ES-I3 (cell line): Measurements from ENCODE around the gene CD19.
A peak's percentile ranks its signal among the peaks of the same experiment; 100 is the strongest.
"Not testable (repeated sequence)": the region's sequence is repeated elsewhere in the genome, so short reads cannot be mapped to it uniquely, and the experiment has no call there.

Source experiments
- H3K36me3 ChIP-seq: 2 replicates; pipeline ENCODE4 v1.6.1; 2013; ENCODE audit warnings: mild to moderate bottlenecking, low read length, control low read depth, moderate library complexity; ENCODE audit not compliant: insufficient read depth
- H3K4me1 ChIP-seq: 2 replicates; pipeline ENCODE4 v1.6.1; 2013; ENCODE audit warnings: mild to moderate bottlenecking, control low read depth, low read length; ENCODE audit not compliant: insufficient read depth
- H3K9ac ChIP-seq: 2 replicates; pipeline ENCODE4 v1.6.1; 2013; ENCODE audit warnings: low read depth, mild to moderate bottlenecking, low read length, moderate library complexity
- H3K9me3 ChIP-seq: 2 replicates; pipeline ENCODE4 v1.6.1; 2013; ENCODE audit warnings: mild to moderate bottlenecking, low read length, moderate library complexity; ENCODE audit not compliant: control insufficient read depth, insufficient read depth

Gene CD19

DNA sequence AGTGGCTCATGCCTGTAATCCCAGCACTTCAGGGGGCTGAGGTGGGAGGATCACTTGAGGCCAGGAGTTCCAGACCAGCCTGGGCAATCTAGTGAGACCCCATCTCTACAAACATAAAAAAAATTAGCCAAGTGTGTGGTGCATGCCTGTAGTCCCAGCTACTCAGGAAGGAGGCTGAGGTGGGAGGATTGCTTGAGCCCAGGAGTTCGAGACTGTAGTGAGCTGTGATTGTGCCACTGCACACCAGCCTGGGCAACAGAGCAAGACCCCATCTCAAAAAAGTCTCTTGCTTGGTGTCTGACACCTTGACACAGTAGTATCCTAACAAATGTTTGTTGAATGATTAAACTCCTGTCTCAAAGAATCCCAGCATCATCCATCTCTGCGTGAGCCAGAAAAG lies 37.9 kb downstream of the CD19 start:
- not testable (repeated sequence) for H3K36me3 ChIP-seq, H3K4me1 ChIP-seq, H3K9ac ChIP-seq, H3K9me3 ChIP-seq

- Histone ChIP-seq H3K9ac (peak overlapping the region; percentile 95), H3K4me1 (0 out of 2 replicates have a peak, but pooled peaks cover 3% of the 10 kb centered on the region), H3K36me3 (no peaks in the 10 kb centered on the region), H3K9me3 (no peaks in the 10 kb centered on the region)
Observed at GRCh38 chr16:28974007-28974436, 42.3 kb downstream of the CD19 start.

DNA sequence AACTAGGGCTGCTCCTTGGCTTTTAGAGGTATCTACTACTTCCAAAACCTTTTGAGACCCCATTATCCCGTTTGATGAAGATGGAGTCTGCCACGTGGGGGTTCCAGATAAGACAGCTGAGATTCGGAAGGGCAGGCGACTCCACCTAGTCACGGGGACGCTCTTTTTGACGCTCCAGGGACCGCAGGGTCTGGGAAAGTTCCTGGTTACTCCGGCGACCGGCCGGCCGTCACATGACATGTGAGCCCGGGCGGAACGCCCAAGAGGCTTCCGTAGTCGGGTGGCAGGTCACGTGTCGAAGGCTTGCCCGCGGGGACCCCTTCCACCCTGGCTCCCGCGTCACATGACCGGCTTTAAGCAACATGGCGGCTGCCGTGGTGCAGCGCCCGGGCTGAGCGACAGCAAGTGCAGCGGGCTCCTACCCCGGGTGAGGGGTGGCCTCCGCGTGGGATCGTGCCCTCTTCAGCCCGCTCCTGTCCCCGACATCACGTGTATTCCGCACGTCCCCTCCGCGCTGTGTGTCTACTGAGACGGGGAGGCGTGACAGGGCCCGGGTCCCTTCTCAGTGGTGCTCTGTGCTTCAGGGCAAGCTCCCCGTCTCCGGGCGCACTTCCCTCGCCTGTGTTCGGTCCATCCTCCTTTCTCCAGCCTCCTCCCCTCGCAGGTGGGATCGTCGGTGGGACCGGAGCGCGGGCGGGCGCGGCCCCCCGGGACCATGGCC lies 42.8 kb downstream of the CD19 start, which contains the start of gene SPNS1:
TSS of gene SPNS1 (plus strand) at position 342 of the 721 bp plus-strand sequence. CDS start at position 716, 374 bp downstream.
- Histone ChIP-seq H3K4me1 (0 out of 2 replicates have a peak, but pooled peaks cover 3% of the 10 kb centered on the region), H3K36me3 (no peaks in the 10 kb centered on the region), H3K9ac (peak within 1 kb of the TSS; percentile 95), H3K9me3 (no peaks in the 10 kb centered on the region)

GRCh38 chr16:28975158-28975599 lies 43.4 kb downstream of the CD19 start:
- Histone ChIP-seq H3K9me3 (no peaks in the 10 kb centered on the region), H3K36me3 (no peaks in the 10 kb centered on the region), H3K9ac (peak overlapping the region; percentile 95), H3K4me1 (0 out of 2 replicates have a peak, but pooled peaks cover 3% of the 10 kb centered on the region)

DNA sequence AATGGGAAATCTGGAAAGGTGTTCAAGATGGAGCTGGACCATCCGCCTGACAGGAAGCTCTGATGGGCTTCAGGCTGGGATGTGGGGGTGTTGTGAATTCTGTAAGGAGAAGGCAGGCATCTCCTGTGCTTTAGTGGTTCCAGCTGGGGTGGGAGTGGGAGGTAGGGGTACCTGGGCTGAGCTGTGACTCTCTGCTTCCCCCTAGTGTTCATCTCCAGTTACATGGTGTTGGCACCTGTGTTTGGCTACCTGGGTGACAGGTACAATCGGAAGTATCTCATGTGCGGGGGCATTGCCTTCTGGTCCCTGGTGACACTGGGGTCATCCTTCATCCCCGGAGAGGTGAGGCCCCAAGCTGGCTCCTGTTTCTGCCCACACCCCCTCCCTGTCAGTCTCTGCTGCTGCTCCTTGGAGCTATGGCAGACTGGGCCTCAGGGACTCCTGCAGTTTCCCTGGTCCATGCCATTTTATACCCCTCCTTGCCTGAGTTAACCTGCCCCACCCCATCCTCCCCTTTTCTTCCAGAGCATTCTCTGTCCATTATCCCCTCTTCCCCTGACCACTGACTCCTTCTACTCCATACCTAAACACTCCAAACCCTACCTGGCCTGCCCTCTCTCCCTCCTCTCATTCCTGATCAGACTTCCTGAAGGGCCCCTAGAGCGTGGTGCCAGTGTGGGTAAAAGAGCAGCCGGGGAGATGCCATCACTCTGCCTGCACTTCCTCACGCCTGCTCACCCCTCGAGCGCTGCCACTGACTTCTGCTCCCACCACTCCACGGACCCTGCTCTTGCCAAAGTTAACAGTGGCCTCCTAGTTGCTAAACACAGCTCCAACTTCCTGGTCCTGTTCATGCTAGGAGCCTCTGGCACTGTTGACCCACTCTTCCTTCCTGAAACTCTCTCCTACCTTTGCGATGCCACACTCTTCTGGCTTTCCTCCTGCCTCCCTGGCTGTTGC lies 46.2 kb downstream of the CD19 start:
- Histone ChIP-seq H3K9me3 (peaks cover 6% of the 10 kb centered on the region; the same call in 1 of the 2 replicates), H3K36me3 (no peaks in the 10 kb centered on the region), H3K9ac (no peak overlapping the region), H3K4me1 (0 out of 2 replicates have a peak, but pooled peaks cover 3% of the 10 kb centered on the region)

GRCh38 chr16:28980330-28980729 lies 48.6 kb downstream of the CD19 start:
- not testable (repeated sequence) for H3K9ac ChIP-seq, H3K4me1 ChIP-seq, H3K36me3 ChIP-seq, H3K9me3 ChIP-seq

DNA sequence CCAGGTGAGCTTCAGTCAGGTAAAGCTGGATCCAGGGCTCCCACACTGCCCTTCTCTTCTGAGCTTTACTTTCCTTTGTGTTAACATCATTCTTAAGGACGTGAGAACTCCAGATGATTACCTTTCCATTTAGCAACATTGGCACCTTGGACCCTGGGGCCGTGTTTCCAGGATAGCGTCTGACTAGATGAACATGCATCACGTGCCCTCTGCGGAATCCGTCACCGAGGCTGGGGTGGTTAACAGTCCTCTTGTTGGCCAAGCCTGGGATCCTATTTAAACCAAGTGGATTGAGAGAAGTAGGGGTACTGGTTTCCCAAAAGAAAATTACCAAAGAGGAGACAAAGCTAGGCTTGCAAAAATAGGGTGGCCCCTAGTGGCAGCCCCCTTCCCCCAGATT lies 49.2 kb downstream of the CD19 start:
- H3K9ac ChIP-seq: no peak overlapping the region
- peaks cover 6% of the 10 kb centered on the region; the same call in 1 of the 2 replicates for H3K9me3 ChIP-seq
- no peaks in the 10 kb centered on the region for H3K4me1 ChIP-seq
- H3K36me3 ChIP-seq: no peaks in the 10 kb centered on the region

DNA sequence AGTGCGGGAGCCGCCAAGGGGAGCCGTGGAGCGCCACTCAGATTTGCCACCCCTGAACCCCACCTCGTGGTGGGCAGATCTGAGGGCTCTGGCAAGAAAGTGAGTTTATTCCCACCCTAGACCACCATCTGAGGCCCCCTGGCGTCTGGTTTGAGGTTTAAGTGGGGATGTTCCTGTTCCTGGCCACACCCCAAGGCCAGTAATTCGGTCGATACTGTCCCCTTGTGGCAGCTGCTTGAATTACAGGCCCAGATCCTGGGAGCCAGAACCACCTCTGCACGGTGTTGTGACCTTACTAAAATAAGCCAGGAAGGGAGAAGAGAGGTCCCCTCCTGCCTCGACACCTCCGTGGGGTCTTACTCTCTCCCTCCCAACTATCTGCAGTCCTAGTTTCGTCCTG lies 49.7 kb downstream of the CD19 start:
- Histone ChIP-seq H3K36me3 (no peaks in the 10 kb centered on the region), H3K9me3 (peaks cover 6% of the 10 kb centered on the region; the same call in 1 of the 2 replicates), H3K9ac (no peak overlapping the region), H3K4me1 (no peaks in the 10 kb centered on the region)

DNA sequence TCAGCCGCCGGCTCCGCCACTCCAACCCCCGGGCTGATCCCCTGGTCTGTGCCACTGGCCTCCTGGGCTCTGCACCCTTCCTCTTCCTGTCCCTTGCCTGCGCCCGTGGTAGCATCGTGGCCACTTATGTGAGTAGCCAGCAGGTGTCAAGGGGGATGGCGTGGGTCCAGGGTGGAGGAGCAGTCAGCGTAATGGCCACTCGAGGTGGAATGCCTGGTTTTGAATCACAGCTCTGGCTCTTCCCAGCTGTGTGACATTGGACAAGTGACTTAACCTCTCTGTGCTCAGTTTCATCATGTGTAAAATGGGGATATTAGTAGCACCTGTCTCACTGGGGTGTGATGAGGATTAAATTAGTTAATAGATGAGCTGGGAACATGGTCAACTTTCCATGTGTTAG lies 50.6 kb downstream of the CD19 start:
- Histone ChIP-seq H3K9me3 (peaks cover 6% of the 10 kb centered on the region; the same call in 1 of the 2 replicates), H3K4me1 (no peaks in the 10 kb centered on the region), H3K36me3 (no peaks in the 10 kb centered on the region; the same call in none of the 2 replicates), H3K9ac (no peak overlapping the region)

DNA sequence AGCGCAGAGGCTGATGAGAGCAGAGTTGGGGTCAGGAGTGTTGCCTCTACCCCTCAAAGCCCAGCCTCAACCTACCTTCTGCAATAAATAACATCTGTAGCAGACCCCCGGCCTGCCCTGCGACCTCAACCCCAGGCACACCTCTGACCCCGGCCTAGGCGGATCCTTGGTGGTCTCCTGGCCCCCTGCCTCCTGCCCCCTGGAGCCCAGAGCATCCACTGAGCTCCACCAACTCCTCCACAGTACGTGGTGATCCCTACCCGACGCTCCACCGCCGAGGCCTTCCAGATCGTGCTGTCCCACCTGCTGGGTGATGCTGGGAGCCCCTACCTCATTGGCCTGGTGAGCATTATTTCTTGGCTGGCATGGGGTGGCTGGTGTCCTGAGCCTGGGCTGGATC lies 51.2 kb downstream of the CD19 start:
- Histone ChIP-seq H3K4me1 (no peaks in the 10 kb centered on the region), H3K9me3 (peaks cover 6% of the 10 kb centered on the region; the same call in 1 of the 2 replicates), H3K36me3 (no peaks in the 10 kb centered on the region; the same call in none of the 2 replicates), H3K9ac (no peak overlapping the region)

- H3K36me3 ChIP-seq: no peaks in the 10 kb centered on the region; the same call in none of the 2 replicates
- H3K9me3 ChIP-seq: peaks cover 6% of the 10 kb centered on the region; the same call in 1 of the 2 replicates
- H3K4me1 ChIP-seq: no peaks in the 10 kb centered on the region
- H3K9ac ChIP-seq: no peak overlapping the region
Observed at GRCh38 chr16:28983644-28984043, 51.9 kb downstream of the CD19 start.

- H3K9me3 ChIP-seq: peaks cover 6% of the 10 kb centered on the region; the same call in 1 of the 2 replicates
- no peak overlapping the region for H3K9ac ChIP-seq
- no peaks in the 10 kb centered on the region for H3K4me1 ChIP-seq
- H3K36me3 ChIP-seq: no peaks in the 10 kb centered on the region; the same call in none of the 2 replicates
Observed at GRCh38 chr16:28984091-28984490, 52.3 kb downstream of the CD19 start.

GRCh38 chr16:28984619-28985135 lies 52.9 kb downstream of the CD19 start, which contains the start of gene LAT:
TSS of gene LAT (plus strand) at chr16:28985052. CDS start at chr16:28985418, 366 bp downstream.
- H3K9ac ChIP-seq: no peak within 1 kb of the TSS
- no peaks in the 10 kb centered on the region for H3K4me1 ChIP-seq
- H3K36me3 ChIP-seq: no peaks in the 10 kb centered on the region; the same call in none of the 2 replicates
- H3K9me3 ChIP-seq: peaks cover 6% of the 10 kb centered on the region; the same call in 1 of the 2 replicates
